Endothelial cell of hepatic sinusoid (primary cell): ENCODE data around the gene RPS15.

Experiments
- in situ Hi-C: cut with HindIII; loops from 2 replicates; pipeline ENCODE4 v1.10.0; 2017; ENCODE audit warnings: low sequenced_read_pairs

The RPS15 gene

GRCh38 chr19:1449467-1450442, 11.6 kb downstream of the RPS15 start, which contains the start of gene APC2:
Gene APC2, plus strand, starts transcription at chr19:1450121. Its CDS starts 2,881 bp downstream, at chr19:1453002.
- in situ Hi-C loops, result no loop called here

GRCh38 chr19:1450735-1451731, 12.8 kb downstream of the RPS15 start:
- in situ Hi-C loops, result no loop called here

GRCh38 chr19:1451916-1452801, 14.0 kb downstream of the RPS15 start:
- in situ Hi-C loops, result no loop called here

GRCh38 chr19:1452802-1453524, 14.8 kb downstream of the RPS15 start:
- in situ Hi-C loops, result no loop called here

GRCh38 chr19:1453525-1454364, 15.5 kb downstream of the RPS15 start:
- in situ Hi-C loops, result no loop called here

- in situ Hi-C loops, result no loop called here
Observed at GRCh38 chr19:1455002-1455335, 16.8 kb downstream of the RPS15 start.

GRCh38 chr19:1455336-1456120, 17.3 kb downstream of the RPS15 start:
- in situ Hi-C loops, result no loop called here

- in situ Hi-C loops, result no loop called here
Observed at GRCh38 chr19:1456121-1456900, 18.1 kb downstream of the RPS15 start.

- in situ Hi-C loops, result no loop called here
Observed at GRCh38 chr19:1457031-1457739, 19.0 kb downstream of the RPS15 start.

GRCh38 chr19:1457892-1458291, 19.7 kb downstream of the RPS15 start:
- in situ Hi-C loops, result no loop called here

- in situ Hi-C loops, result no loop called here
Observed at GRCh38 chr19:1459479-1459878, 21.3 kb downstream of the RPS15 start.

- in situ Hi-C loops, result no loop called here
Observed at GRCh38 chr19:1460033-1460995, 22.1 kb downstream of the RPS15 start.

- in situ Hi-C loops, result no loop called here
Observed at GRCh38 chr19:1461862-1462261, 23.7 kb downstream of the RPS15 start.

GRCh38 chr19:1465191-1466016, 27.2 kb downstream of the RPS15 start:
- in situ Hi-C loops, result no loop called here

- in situ Hi-C loops, result no loop called here
Observed at GRCh38 chr19:1466018-1466460, 27.8 kb downstream of the RPS15 start.
